ENCODE data around the gene CADM2. TPM values are rescaled to one million over a fixed set of nuclear protein-coding genes. Genes with fewer than 3 reads are reported as not detected.

Gene CADM2
- total RNA-seq, 1 experiment from 2014 or later: 3.7 TPM

DNA sequence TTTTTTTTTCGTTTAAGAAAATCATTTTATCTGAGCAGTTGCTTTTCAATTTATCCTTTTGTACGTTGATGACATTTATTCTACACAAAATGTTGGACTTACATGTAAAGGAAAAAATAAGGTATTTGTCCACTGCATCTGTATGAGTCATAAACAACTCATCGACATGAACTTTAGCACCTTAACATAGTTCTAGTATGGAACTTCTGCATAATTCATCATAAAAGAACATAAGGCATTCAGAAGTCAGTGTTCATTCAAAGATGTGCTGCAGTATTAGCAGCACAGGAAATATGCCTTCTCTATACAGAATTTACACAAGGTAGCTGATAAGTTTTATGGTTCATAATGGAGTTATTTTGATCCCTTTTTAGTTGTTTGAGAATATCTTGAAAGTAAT is 801.6 kb downstream of the CADM2 start:
- no peak overlapping the region for H3K4me3 ChIP-seq (ENCODE audit: low read depth, low read length, poor library complexity, severe bottlenecking)
- intact Hi-C loops (cut with micrococcal nuclease; ENCODE audit: unreplicated experiment): no loop called here
- ChIA-PET POLR2A (ENCODE audit: low non-redundant PET) (no interaction called here), CTCF (no interaction called here)
- DNase-seq (ENCODE audit: low spot score): no peak
- BruUV-seq (replicated peaks): no TSS peak
- no peaks in the 10 kb centered on the region for H3K27me3 ChIP-seq (replicated peaks; ENCODE audit: insufficient read depth, low read depth, low read length, poor library complexity)
- H3K27ac ChIP-seq (ENCODE audit: low read depth, low read length, poor library complexity, severe bottlenecking): no peak overlapping the region
- H3K4me1 ChIP-seq (ENCODE audit: insufficient read depth, low read length, poor library complexity, severe bottlenecking): no peaks in the 10 kb centered on the region
- H3K9me3 ChIP-seq (ENCODE audit: low read depth, low read length, poor library complexity, severe bottlenecking): no peaks in the 10 kb centered on the region
- TF ChIP-seq, protein P1, sequence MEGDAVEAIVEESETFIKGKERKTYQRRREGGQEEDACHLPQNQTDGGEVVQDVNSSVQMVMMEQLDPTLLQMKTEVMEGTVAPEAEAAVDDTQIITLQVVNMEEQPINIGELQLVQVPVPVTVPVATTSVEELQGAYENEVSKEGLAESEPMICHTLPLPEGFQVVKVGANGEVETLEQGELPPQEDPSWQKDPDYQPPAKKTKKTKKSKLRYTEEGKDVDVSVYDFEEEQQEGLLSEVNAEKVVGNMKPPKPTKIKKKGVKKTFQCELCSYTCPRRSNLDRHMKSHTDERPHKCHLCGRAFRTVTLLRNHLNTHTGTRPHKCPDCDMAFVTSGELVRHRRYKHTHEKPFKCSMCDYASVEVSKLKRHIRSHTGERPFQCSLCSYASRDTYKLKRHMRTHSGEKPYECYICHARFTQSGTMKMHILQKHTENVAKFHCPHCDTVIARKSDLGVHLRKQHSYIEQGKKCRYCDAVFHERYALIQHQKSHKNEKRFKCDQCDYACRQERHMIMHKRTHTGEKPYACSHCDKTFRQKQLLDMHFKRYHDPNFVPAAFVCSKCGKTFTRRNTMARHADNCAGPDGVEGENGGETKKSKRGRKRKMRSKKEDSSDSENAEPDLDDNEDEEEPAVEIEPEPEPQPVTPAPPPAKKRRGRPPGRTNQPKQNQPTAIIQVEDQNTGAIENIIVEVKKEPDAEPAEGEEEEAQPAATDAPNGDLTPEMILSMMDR (conservative IDR thresholded peaks at IDR 0.05; ENCODE audit: low read depth, low read length): no peak
- TF ChIP-seq EZH2 (IDR thresholded peaks at IDR 0.05; ENCODE audit: borderline replicate concordance, low read depth, low read length, poor library complexity, severe bottlenecking): no peak
- no peaks in the 10 kb centered on the region for H3K36me3 ChIP-seq (ENCODE audit: insufficient read depth, low read length, poor library complexity, severe bottlenecking)

DNA sequence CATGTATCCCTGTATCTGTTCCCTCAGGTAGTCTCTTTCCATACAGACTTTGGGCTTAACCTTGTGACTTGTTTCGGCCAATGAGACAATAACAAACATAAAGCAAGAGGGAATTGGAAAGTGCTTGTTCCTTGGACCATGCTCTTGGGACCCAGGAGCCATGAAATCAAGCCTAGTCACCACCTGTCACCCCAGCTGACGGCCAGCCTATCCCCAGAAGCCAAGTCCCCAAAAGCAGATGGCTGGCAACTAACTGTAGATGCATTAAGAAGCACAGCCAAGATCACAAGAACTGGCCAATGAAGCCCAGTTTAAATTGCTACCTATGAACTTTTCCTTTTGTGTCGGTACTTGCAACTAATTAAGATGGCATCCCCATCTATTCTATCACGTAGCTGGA is 822.0 kb downstream of the CADM2 start:
- ChIA-PET CTCF (no interaction called here), POLR2A (ENCODE audit: low non-redundant PET) (interaction anchor here (0.6 kb wide), 1 partner anchor 254 kb away, joined by 3 read pairs; no protein-coding TSS in a partner anchor)
- H3K27ac ChIP-seq (ENCODE audit: low read depth, low read length, poor library complexity, severe bottlenecking): no peak overlapping the region
- no peaks in the 10 kb centered on the region for H3K9me3 ChIP-seq (ENCODE audit: low read depth, low read length, poor library complexity, severe bottlenecking)
- no peaks in the 10 kb centered on the region for H3K36me3 ChIP-seq (ENCODE audit: insufficient read depth, low read length, poor library complexity, severe bottlenecking)
- no peaks in the 10 kb centered on the region for H3K4me1 ChIP-seq (ENCODE audit: insufficient read depth, low read length, poor library complexity, severe bottlenecking)
- TF ChIP-seq EZH2 (IDR thresholded peaks at IDR 0.05; ENCODE audit: borderline replicate concordance, low read depth, low read length, poor library complexity, severe bottlenecking): no peak
- TF ChIP-seq, protein P1 (conservative IDR thresholded peaks at IDR 0.05; ENCODE audit: low read depth, low read length): no peak
- no peak for DNase-seq (ENCODE audit: low spot score)
- intact Hi-C loops (cut with micrococcal nuclease; ENCODE audit: unreplicated experiment): no loop called here
- no TSS peak for BruUV-seq (replicated peaks)
- H3K4me3 ChIP-seq (ENCODE audit: low read depth, low read length, poor library complexity, severe bottlenecking): no peak overlapping the region
- H3K27me3 ChIP-seq (replicated peaks; ENCODE audit: insufficient read depth, low read depth, low read length, poor library complexity): no peaks in the 10 kb centered on the region

DNA sequence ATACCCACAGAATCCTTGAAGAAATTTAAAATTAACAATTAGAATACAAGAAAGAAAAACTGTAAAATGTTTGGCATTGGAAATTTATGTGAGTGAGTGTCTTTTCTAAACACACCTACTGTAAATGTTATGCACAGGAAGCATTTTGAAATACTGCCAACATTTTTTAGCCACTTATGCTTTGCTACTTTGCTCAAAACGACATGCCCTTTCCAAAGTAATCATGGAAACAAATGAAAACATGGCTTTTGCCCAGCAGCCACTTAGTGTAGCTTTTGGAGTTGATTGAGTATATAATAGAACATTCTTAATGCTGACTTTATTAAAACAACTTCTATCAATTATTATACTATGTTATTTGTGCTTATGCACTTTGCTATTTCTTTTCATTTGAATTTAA is 823.0 kb downstream of the CADM2 start:
- intact Hi-C loops (cut with micrococcal nuclease; ENCODE audit: unreplicated experiment): no loop called here
- ChIA-PET CTCF (no interaction called here), POLR2A (ENCODE audit: low non-redundant PET) (no interaction called here)
- no peak for DNase-seq (ENCODE audit: low spot score)
- Histone ChIP-seq H3K36me3 (ENCODE audit: insufficient read depth, low read length, poor library complexity, severe bottlenecking) (no peaks in the 10 kb centered on the region), H3K4me3 (ENCODE audit: low read depth, low read length, poor library complexity, severe bottlenecking) (no peak overlapping the region), H3K9me3 (ENCODE audit: low read depth, low read length, poor library complexity, severe bottlenecking) (no peaks in the 10 kb centered on the region), H3K27ac (ENCODE audit: low read depth, low read length, poor library complexity, severe bottlenecking) (no peak overlapping the region), H3K27me3 (replicated peaks; ENCODE audit: insufficient read depth, low read depth, low read length, poor library complexity) (no peaks in the 10 kb centered on the region), H3K4me1 (ENCODE audit: insufficient read depth, low read length, poor library complexity, severe bottlenecking) (no peaks in the 10 kb centered on the region)
- TF ChIP-seq, protein P1 (conservative IDR thresholded peaks at IDR 0.05; ENCODE audit: low read depth, low read length): no peak
- BruUV-seq (replicated peaks): no TSS peak

All from A673 (cell line).